AML-193 (cell line): ENCODE results near the gene CACNG4.

Experiments used
- DNase-seq, 2 experiments: peaks; one replicate each; lab custom pipeline; 2025; lab: John Stamatoyannopoulos, UW

CACNG4 gene

DNA sequence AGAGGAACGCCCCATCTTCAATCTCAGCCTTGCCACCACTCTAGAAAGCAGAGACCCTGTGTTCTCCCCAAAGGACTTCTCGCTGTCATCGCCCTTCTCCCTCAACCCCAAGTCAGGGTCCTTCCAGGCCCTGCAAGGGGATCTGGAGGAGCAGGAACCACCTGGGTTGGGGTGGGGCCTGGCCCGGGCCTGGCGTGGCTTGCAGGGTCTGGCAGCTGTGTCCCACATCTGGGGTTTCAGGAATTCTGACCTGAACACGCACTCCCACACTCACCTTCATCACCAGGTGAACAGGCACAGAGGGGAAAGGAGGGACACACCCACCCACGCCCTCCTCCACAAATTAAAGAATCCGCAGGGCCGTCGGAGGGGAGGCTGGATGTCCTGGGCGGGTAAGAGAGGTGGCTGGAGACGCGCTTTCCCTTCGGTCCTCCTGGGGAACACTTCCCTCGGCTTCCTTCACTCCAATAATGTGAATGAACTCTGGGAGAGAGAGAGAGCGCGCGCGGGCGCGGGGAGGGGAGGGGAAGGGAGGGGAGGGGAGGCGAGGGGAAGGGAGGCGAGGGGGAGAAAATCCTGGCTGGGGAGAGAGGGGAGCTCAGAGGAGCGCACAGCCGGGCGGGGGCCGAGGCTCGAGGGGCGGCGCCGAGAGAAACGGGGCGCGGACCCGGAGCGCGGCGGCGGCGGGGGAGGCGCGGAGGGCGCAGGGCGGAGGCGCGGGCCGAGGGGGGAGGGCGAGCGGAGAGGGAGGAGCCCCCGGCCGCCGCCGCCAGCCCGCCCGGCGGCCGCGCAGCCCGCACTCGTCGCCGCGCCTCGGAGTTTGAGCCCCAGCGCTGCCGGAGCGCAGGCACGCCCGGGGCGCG is at the start of gene CACNG4:
TSS of gene CACNG4 (plus strand) at position 799 of the 863 bp plus-strand sequence. CDS start 205 bp downstream, outside the sequence.
- DNase-seq: no peak

DNA sequence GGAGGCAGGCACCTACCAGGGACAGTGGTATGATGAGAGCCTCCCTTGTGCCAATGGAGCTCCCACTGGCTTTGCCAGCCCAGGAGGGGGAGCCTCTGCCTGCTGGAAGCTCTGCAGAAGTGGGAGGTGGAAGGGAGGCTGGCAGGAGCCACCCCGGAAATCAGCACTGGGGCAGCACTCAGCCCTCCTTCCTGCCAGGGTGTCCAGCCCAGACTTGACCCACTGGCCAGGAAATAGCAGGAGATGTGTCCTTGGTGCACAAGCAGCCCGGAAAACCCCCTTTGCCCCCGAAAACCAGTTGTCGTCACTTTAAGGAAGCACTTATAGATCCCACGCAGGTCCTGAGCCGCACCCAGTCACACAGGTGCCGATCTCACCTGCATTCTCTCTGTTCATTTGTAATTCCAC is 49.3 kb upstream of the CACNG4 start:
- no peak for DNase-seq

DNA sequence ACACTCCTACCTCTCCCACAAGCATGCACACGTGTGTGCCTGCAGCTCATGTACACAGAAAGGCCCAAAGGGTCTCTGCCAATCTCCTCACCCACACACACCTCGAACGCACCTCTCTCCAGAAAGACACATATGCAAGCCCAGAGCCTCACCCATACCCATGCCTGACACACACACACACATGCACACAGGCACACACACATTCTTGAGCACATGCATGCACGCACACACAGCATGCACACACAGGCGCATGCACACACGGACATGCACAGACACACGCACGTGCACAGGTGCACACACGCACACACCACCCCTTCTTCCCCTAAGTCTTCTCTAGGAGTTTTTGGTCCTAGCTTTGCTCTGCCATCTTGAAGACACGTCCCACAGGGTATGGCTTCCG is 48.7 kb upstream of the CACNG4 start:
- DNase-seq: no peak

DNA sequence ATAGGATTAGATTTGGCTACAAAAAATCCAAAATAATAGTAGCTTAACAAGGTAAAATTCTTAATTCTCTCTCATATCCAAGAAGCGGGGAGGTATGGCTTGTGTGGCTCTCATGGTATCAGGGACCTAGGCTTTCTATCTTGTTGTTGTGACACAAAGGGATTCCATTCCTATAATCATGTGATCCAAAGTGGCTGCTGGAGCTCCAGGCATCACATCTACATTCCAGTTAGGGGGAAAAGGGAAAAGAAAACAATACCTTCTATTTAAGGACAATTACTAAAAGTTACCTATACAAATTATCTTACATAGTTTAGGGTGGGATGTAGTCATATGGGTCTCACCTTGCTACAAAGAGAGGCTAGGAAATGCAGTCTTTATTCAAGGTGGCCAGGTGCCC is 47.6 kb upstream of the CACNG4 start:
- DNase-seq: no peak

DNA sequence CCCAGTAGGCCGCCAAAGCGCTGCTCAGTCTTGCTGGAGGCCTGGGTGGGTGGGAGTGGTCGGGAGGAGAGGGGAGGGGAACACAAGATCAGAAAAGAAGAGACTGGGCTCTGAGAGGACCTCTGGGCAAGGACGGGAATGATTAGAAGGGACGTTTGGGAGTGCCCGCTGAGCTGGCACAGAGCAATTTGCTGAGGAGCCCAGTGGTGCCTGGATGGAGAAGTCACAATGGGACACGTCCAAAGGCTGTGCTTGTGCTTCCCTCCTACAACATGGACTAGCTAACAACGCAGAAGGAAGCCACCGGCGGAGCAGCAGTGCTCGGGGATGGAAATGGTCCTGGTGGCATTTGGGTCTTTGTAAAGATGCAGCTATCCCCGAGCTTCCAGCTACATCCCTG is 45.6 kb upstream of the CACNG4 start:
- DNase-seq: no peak

DNA sequence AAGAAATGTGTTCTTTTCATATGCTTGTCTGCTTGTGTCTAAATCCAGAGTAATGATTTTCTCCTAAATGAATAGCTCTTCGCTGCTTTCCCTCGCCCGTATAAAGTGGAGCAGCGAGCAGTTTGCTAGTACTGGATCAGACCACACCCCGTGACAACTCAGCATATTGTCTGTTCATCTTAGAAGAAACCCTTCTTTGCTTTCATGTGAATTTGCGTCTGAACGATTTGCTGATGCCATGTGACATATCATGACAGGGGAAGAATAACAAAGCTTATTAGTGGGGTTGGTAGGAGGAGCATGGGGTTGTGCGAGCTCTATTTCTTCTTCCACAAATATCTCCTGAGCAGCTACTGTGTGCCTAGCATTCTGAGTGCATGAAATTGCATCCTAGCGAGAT is 44.1 kb upstream of the CACNG4 start:
- no peak for DNase-seq

DNA sequence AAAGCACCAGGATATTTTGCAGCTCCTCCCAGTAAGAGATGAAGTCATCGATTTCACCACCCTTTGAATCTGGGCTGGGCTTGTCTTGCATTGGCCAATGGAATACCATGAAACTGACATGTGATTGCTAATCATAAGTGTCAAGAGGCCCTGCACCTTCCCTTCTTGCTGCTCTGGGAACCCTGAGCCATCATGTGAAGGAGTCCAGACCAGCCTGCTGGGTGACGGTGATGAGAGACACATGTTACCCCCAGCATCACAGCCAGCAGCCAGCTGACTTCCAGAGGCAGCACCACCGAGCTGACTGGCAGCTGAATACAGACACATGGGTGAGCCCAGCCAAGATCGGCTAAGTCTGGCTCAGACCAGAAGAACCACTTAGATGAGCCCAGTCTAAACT is 43.6 kb upstream of the CACNG4 start:
- no peak for DNase-seq

DNA sequence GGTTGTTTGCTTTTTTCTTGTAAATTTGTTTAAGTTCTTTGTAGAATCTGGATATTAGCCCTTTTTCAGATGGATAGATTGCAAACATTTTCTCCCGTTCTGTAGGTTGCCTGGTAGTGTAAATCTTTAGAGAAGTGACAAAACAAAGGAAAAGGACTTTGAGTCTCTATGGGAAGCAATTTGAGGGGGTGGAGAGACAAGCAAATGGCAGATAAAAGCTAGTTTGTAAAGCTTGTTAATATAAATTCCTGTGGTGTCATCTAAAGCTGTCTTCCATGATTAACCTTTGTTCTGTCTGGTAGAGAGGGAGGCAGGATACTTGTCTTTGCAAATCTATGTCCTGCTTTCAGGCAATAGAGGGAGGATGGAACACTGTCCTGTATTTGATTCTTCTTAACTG is 40.6 kb upstream of the CACNG4 start:
- no peak for DNase-seq

DNA sequence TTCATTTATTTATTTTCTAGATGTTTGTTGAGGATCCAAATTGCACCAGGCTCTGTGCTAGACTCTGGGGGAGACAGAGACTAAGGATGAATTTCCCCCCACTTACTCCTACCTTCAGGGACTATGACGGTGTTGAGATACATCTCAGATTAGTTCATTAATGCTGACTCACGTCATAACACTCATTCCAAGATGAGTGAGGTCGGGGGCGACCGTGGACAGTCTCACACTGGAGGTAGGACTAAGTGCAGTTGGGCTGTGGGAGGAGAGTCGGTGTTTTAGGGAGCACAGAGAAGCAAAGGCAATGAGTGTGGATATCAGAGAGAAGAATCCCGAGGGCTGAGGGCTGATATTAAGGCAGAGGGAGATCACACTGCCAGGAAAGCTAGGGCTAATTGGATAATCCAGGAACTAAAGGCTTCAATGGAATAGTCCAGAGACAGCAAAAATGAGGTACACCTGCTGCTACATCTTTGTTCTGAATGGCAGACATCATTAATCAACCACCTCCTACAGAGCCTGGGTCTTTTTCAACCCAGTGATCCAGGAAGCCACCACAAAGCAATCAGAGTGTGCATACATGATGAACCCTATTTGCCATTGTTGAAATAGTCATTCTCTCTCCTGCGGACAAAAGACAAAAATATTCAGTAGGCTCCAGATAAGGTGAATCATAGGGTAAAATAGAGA is 38.6 kb upstream of the CACNG4 start:
- no peak for DNase-seq

DNA sequence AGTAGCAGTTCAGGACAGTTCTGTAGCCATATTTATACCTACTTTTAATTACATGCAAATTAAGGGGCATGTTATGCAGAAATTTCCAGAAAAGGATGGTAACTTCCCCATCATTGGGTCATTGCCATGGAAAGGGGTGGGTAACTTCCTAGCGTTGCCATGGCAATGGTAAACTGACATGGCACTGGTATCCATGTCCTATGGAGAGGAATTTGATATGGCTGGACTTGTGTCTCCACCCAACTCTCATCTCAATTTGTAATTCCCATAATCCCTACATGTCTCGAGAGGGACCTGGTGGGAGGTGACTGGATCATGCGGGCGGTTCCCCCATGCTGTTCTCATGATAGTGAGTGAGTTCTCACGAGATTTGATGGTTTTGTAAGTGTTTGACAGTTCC is 35.6 kb upstream of the CACNG4 start:
- DNase-seq: no peak

DNA sequence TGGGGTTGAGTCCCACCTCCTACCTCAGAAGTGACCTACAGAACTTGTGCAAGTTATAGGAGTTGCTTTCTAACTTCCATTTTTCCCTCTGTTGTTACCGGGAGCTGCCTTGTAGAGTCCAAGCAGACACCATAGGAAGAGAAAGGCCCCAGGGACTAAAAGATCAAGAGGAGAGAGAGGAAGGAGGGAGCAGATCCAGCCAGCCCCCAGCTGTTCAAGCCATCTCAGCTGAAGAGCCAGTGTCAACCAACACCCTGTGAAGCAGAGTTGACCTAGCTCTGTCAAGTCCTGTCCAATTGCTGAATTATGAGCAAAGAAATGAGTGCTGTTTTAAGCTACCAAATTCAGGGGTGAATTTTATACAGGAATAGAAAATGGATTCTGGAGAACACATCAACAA is 34.9 kb upstream of the CACNG4 start:
- no peak for DNase-seq

DNA sequence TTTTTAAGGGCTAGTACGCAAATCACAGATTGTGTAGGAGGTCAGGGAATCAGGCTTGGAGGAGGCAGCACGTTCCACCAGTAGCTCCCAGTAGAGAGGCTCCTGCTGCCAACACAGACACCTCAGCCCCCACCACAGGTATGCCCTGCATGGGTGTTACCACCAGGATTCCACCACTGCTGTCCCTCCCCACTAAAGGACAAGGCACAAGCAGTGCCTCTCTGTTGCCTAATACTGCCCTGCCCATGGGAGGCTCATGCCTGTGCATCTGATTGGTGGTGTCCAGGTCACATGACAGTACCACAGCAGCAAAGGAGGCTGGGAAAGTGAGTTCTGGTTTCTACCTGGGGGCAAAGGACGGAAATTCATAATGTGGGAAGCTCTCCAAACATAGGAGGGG is 33.6 kb upstream of the CACNG4 start:
- DNase-seq: no peak

DNA sequence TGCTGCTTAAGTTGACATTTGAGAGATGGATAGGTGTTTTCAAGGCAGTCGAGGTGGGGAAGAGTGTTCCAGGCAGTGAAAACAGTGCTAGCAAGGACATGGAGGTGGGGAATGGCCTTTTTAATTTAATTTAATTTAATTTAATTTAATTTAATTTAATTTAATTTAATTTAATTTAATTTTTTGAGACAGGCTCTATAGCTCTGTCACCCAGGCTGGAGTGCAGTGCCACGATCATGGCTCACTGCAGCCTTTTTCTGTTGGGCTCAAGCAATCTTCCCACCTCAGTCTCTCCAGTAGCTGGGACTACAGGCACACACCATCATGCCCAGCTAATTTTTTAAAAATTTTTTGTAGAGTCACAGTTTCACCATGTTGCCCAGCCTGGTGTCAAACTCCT is 32.2 kb upstream of the CACNG4 start:
- no peak for DNase-seq

DNA sequence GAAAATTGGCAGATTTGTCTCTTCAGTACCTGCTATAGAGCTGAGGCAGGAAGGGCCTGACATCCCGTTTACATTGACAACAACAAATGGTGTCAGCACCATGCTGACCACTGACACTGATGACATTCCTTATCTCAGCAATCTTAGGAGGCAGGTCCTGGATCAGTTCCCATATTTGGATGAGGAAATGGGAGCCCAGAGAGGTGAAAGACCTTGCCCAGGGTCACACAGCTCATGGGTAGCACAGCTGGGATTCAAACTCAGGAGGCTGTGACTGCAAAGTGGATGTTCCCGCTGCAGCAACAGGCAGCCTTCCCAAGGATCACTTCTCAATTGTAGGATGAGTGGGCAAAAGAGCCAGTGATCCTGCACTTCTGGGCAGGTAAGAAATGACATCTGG is 30.5 kb upstream of the CACNG4 start:
- no peak for DNase-seq

DNA sequence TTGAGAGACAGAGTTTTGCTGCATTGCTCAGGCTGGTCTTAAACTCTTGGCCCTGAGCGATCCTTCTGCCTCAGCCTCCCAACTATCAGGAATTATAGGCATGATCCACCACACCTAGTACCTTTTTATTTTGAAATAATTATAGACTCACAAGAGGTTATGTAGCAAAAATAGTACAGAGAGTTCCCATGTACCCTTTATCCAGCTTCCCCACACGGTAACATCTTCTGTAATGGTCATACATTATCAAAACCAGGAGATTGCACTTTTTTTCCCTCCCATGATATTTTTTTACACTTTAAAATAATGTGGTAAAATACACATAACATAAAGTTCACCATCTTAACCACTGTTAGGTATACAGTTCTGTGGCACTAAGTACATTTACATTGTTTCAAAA is 28.8 kb upstream of the CACNG4 start:
- DNase-seq: no peak

DNA sequence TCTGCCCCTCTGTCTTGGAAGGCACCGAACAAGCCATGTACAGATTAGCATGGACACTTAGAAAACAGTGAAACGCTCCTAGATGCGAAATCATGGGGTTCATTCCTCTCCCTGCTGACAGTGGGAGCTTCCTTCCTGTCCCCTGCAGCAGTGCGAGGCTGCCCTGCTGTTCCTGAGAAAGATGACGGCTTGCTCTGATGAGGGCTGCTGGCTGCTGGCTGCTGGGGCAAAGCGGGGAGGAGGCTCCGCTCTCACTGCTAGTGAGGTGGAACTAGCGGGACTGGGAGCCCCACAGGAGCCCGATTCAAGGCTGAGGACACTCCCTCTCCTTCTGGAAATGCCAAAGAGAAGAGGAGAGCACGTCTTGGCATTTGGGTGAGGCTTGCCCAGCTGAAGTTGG is 25.9 kb upstream of the CACNG4 start:
- no peak for DNase-seq

DNA sequence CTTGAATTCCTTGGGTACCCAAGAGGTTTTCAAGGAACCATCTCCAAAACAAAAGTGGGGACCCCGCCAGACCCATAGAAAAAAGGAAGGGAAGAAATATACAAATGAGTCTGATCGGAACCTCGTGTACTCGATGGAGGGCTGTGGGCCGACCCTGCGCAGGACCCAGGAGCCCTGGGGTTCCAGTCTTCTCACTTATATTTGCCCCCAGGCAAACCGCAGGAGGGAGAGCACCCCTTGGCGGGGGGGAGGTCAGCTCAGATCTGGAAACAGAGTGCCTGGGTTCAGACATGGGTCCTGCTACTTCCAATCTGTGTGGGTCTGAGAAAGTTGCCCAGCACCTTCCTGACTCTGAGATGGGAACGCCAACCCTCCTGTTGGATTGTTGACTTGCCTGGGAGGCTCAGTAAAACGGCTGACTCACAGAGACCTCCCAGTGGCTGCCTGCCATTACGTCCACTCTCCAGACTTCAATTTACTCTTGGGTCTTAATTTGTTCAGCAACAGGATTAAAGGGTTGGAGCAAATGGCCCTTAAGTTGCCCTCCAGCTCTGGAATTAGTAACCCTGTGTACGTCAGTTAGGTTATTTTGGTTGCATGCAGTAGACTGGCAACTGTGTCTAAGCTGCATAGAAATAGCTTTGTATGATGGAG is 24.9 kb upstream of the CACNG4 start:
- DNase-seq: no peak

DNA sequence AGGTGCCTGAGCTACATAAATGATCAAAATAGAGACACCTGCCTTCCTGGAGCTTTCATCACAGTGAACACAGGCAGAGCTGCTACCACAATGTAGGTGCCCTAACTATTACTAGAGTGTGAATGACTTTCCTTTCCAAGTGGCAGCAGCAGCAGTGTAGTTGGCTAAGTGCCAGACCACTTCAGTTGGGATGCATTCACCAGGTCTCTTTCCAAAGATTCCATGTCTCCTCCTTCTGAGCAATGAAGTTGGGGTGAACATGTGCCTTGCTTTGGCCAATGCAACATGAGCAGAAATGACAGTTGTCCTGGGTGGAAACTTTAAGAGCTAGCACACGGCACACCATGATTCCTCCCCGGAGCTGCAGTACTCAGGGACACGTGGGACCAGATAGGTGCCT is 23.3 kb upstream of the CACNG4 start:
- no peak for DNase-seq

DNA sequence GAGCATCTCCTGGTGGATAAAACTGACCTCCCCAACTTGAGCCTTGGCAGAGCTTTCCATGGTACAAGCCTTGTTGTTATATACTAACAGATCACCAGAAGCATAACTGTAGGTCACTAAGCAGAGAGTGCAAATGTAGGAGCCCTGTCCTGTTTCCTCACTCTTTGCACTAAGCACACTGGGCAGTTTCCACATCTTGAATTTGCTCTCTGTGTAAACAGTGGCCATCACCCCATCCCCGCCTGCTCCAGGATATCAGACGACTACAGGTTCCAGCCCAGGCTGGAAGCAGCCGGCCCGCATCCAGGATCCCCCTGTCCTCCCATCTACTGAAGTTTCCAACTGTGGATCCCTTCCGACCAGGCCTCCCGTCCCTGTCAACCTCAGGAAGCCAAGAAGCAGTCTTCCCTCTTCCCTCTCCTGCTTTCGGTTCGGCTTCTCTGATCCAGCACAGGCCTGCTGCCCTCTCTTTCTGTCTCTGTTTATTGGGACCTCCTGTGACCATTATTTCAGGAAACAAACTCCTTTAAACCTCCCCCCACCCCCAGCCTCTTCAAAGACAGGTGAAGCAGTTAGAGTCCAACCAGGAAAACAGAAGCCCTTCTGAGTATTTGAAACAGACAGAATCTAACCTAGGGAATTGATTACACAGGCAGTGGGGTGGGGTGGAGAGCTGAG is 22.6 kb upstream of the CACNG4 start:
- DNase-seq: no peak

DNA sequence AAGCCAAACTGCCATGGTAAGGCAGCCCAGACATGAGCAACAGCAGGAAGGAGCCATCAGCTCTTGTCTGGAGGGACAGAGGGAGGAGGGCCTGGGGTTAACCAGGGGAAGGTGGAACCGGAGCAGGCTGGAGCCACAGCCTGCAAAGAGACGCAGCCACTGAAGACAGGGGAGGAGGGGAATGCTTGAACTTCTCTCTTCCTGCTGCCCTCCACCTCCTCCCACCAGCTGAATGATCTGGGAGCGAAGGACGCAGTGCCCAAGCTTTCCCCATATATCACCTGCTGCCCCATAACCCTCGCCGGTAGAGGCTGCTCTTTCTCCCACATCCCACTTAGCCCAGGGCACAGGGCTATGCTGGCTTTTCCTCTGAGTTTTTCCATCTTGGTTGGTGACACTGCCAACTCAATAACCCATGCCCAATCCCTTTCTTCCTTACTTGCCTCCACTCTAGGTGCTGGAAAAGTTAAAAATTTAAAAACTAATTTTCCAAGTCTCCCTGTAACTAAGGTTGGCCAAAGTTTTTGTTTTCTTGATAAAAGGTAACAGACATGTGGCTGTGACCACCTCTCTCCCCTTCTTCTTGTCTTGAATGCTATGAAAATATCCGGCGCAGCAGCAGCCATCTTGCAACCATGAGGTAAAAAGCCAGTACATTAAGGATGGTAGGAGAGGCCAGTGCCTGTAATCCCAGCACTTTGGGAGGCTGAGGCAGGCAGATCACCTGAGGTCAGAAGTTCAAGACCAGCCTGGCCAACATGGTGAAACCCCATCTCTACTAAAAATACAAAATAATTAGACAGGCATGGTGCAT is 21.8 kb upstream of the CACNG4 start:
- DNase-seq: no peak

DNA sequence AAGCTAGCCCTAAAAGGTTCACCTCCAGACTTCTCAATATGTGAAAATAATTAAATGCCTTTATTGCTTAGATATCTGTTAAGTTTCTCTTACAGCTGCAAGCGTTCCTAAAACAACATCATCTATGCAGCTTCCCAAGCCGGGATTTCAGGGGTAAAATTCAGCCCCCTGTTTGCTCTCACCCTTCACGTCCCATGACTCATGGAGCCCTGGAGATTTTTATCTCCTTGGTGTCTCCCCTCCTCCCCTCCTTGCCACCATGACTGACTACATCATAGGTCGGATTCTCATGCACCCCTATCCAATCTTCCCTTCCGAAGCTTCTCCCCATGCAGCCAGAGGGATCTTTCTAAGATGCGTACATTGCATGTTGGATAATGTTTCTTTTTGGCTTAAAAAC is 21.0 kb upstream of the CACNG4 start:
- DNase-seq: no peak
